Right ventricle myocardium inferior (tissue), 1 donor: ENCODE results near the gene PYGL. TPM values are rescaled to one million over a fixed set of nuclear protein-coding genes. Genes with fewer than 3 reads are reported as not detected.
A peak's percentile ranks its signal among the peaks of the same experiment; 100 is the strongest.
"Not testable (repeated sequence)": the region's sequence is repeated elsewhere in the genome, so short reads cannot be mapped to it uniquely, and the experiment has no call there.

Experiments
- ATAC-seq: fragments of 200-7000 bp; cut with Tn5 transposase; one replicate; pipeline ENCODE4 v1.9.1; 2020; ENCODE audit warnings: mild to moderate bottlenecking, moderate library complexity
- DNase-seq: peaks from one replicate; pipeline ENCODE4 v3.0.0; 2021; ENCODE audit errors: missing footprints
- intact Hi-C: fragments of 100-400 bp; cut with DNase I; formaldehyde crosslinking; loops from one replicate; pipeline ENCODE4 v1.11.0; 2022
- total RNA-seq: library from RNA; stranded (reverse); fragmentation: NEBNext Ultra II Directional; extraction: Animal tissue kit (Norgen Biotek cat#: 25700); gene quantifications from one replicate; pipeline ENCODE4 v1.2.1, GENCODE V29; 2021
- donor health status: DM: no; HTN: yes; CAD: no; lungs with severe emphysema.

The PYGL gene
- total RNA-seq, 1 donor from 2014 or later: 9.8 TPM

DNA sequence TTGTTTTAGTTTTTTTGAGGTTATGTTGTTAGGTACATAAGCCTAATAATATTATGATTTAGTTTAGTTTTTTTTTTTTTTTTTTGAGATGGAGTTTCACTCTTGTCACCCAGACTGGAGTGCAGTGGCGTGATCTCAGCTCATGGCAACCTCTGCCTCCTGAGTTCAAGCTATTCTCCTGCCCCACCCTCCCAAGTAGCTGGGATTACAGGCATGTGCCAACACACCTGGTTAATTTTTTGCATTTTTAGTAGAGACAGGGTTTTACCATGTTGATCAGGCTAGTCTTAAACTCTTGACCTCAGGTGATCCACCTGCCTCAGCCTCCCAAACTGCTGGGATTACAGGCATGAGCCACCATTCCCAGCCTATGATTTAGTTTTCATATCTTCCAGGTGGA lies 47.3 kb downstream of the PYGL start:
- ATAC-seq, intact Hi-C loops, DNase-seq: not testable (repeated sequence)

DNA sequence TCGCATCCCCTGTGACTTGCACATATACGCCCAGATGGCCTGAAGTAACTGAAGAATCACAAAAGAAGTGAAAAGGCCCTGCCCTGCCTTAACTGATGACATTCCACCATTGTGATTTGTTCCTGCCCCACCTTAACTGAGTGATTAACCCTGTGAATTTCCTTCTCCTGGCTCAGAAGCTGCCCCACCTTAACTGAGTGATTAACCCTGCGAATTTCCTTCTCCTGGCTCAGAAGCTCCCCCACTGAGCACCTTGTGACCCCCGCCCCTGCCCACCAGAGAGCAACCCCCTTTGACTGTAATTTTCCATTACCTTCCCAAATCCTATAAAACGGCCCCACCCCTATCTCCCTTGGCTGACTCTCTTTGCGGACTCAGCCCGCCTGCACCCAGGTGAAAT lies 47.9 kb downstream of the PYGL start:
- intact Hi-C loops, ATAC-seq, DNase-seq: not testable (repeated sequence)

DNA sequence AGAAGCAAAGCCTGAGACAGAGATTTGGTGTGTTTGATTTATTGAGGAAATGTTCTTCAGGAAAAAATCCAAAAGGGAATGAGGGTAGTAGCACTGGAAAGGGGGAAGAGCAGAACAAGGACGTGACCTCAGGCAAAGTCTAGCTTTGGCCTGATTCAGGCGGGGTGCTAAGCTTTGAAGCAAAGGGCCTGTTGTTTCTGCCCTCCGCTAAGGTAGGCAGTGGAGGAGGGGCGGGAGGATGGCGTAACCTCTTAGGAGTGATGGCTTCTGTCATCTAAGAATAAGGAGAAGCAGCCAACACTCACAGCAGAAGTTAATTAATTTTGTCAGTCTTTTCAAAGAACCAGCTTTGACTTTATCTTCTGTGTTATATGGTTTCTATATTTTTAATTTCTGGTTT lies 52.0 kb downstream of the PYGL start:
- ATAC-seq (no peak), DNase-seq (no peak)
- intact Hi-C loops: no loop called here

DNA sequence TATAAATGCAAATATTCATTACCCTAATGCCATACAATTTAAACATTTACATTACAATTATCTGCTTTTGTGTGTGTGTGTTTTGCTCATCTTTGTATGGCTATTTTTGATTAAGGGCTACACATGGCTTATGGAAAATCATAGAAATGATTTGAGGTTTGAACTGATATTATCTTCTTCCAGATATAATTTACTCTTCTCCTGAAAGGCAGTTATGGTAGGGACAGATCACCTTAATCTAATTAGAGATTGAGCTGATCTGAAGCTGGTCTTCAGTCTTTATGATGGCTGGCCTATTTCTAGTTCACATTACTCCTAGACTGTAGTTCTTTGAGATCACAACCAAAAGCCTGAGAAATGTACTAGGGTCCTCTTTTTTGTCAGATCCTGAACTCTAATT lies 56.8 kb downstream of the PYGL start:
- ATAC-seq (no peak), DNase-seq (no peak)
- intact Hi-C loops: no loop called here

DNA sequence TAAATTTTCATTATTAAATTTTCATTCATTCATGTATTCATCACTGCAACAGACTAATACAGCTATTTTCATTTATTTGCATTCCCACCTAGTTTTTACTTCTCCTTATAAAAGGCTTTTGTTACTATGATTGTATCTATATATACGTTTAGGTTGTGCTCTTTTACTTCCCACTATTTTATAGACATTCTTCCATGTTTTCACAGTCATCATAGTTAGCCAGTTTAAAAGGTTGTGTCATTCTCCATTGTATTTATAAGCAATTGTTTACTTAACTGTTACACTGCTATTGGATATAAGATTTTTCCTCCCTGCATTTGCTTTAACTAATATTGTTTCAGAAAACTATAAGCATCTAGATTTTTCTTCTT lies 60.5 kb downstream of the PYGL start:
- intact Hi-C loops: no loop called here
- DNase-seq: no peak
- no peak for ATAC-seq

DNA sequence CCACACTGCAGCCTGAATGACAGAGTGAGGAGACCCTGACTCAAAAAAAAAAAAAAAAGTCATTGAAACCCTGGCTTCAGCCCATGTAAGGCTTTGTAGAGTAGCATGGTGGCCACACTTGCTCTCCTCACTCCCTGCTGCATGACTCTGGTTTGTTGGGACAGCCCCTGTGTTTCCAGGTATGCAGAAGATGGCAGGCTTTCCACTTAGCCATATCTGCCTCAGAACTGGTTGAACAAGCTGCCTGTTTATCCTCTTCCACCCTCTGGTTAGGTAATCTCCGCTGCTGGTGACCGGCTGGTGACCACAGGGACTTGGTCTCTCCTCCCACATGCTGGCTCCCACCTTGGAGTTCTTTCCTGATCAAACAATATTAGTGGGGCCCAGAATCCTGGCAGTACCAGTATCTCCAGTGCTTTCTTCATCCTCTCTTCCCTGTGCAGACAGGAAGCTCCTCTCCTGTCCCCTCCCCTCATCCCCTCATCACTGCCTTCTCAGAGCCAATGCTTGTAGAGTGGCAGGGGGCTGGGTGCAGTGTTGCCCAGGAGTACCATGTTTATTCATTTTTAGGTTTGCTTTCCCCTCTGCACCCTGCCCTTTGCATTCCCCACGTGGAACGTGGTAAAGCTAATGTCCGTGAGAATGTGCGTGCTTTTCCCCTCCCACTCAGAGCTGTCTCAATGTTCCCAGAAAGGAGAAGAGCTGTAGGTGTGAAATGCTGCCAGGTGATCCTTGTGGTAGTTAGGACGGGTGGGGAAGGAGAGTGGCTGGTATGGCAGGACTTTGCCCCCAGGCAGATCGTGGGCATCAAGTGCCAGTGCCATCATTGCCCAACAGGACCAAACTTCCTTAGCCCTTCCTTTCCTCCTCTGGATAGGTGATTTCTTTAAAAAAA lies 61.1 kb downstream of the PYGL start:
- intact Hi-C loops: no loop called here
- DNase-seq: no peak
- no peak for ATAC-seq

DNA sequence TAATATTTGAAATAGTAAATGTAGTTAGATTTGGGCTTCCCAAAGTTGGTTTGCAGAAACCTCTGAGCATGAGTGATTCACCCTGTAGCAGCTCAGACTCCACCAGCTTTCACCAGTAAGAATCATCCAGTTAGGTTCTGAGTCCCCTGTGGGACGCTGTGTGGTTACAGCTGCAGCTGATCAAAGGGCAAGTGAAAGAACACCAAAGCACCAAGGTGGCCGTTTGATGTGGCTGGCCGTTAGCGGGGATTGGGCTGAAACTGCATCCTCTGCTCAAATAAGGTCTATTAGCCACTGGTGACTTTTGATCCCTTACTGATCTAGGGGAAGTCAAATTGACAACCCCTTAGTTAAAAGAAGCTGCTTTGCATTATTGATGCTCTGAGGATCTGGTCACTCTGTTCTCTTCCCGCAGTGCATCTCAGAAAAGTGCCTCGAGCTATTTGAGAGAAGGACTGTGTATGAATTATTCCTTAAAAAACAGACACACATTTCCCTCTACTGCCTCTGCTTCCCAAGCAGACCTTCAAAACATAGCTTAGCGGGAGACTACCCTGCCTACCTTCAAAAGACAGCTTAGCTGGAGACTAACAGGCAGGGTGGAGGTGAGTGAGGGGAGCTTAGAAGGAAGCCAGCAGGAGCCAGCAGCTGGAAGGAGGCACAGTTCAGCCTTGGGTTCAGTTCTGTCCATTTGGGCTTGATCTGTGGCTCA lies 68.8 kb downstream of the PYGL start:
- intact Hi-C loops: no loop called here
- ATAC-seq: no peak
- no peak for DNase-seq

DNA sequence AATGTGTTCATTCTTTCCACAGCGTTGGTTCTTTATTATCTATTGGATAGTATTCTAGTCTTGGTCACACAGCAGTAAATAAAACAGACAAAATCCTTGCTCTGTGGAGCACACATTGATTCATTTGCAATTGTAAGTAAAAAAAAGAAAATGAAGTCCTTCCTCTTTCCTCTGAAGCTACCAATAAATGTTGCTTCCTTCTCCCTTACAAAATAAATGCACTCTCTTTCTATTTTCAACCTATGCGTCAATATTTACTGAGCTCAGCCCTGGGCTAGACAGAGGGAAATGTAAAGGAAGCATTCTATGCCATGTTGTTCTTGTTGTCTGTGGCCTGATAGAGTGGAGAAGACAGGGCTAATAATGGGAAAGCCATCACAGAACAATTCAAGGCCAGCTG lies 69.5 kb downstream of the PYGL start:
- intact Hi-C loops: no loop called here
- ATAC-seq: no peak
- DNase-seq: no peak

DNA sequence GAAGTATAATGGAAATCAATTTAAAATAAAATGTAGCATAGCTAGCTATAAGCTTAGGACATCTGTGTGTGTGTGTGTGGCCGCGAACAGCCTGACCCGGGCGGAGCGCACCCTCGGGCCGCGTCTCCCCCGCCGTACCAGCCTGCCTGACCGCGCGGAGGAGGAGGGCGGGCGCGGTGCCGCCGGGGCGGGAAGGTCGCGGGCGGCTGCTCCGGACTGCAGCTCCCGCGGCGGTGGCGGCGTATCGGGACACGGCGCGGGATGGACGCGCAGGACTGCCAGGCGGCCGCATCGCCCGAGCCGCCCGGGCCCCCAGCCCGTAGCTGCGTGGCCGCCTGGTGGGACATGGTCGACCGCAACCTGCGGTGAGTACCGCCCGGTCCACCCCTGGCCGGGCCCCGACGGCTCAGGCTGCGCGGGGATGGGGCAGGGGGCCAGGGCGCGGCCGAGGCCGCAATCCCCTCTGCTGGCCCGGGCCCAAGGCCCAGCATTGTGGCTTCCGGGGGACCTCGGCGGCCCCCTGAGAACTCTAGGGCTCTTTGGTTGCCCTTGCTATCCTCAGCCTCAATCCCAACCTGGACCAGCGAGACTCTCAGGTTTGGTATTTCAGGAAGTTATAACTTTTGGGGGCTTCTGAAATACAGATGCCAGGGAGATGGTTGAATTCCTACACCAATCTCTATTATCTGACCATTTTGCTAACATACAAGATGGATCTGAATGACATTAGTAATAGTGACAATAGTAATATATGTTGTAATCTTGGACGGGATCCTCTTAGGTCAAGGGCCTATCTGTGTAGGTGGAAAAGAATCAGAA lies 72.2 kb downstream of the PYGL start, which contains the start of gene ABHD12B:
Gene ABHD12B (plus strand): TSS at position 140 of the 819 bp plus-strand sequence. CDS start 122 bp downstream, at position 262.
- DNase-seq: no peak
- ATAC-seq: no peak
- intact Hi-C loops: no loop called here

DNA sequence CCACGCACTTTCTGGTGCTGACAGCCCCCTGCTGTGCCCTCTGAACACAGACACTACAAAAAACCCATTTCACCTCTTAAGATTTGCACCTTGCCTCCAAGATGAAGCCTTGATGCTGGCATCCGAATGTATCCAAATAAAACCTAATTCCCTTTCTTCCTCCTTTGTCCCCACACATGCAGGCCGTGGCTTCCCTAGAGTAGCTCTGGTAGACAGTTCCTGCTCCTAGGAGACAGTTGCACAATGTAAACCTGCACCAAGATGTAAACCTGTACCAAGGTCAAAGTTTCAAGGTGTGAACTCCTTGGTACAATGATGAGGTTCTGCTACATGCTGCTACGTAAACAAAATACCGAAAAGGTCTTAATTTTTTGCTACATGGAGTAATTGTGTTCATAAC lies 73.1 kb downstream of the PYGL start:
- intact Hi-C loops: no loop called here
- DNase-seq: no peak
- ATAC-seq: no peak

DNA sequence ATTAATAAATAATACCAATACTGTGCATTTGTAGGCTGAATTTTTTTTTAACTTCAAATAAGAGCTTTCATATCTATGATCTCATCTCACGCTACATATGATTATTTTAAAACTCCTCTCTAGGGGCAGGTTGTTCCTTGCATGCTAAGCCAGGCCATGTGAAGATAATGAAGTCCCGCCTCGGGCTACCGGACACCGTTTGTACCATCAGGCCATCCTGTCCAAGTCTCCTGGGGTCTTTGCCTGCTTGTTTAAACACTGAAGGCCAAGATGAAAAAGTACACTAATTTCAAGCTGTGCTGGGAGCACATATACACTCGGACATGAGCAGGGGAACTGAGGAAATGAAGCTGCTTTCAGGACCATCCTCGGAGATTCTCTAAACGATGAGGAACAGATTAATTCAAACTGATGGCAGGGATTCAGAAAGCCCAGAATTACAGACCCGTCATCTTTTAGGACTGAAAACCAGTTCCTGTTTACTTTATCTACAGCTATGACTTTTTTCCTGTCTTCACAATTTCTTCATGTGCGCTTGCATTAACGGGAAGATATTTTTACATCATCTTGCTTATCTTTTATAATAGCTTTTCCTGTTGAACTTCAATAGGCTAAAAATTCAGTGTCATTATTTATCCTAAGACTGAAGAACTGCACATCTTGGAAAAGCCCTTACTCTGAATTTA lies 78.7 kb downstream of the PYGL start:
- intact Hi-C loops: no loop called here
- ATAC-seq: no peak

DNA sequence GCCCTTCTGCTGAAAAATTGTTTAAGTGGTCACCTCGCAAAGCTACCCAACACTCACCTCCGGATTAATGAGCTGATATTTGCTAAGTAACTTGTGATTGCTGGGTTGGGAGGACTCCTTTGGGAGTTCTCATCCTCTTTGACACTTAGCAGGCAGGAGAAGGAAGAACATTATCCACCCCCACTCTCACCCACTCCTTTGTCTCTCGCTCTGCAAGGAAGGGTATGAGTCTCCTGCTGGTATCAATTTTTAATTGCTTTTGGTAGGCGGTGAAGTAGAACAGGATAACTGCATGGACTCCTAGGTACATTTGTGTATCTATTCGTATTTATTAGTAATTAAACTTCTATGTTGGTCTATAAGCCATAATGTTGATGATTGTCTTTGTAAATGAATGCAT lies 79.3 kb downstream of the PYGL start:
- no peak for ATAC-seq
- no peak for DNase-seq
- intact Hi-C loops: loop anchor here (5.0 kb wide), 1 partner anchor 73 kb away; no protein-coding TSS in a partner anchor

More for the DNA sequence above, 78.7 kb downstream of the PYGL start:
- DNase-seq: no peak

DNA sequence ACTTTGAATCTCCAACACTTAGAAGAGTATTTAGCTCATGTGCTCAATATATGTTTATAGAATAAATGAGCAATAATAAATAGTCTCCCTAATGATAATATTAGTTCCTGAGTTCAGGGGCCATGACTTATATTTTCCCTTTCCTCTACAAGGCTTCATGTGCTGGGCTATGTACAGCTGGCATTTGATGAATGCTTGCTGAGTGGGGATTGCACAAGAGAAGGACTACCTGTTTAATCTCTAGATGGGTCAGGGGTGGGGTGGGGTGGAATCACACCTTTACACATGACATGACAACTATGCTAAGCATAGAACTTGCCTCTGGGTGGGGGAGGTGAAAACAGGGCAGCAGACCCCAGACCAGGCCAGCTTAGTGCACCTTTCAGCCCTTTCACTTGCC lies 80.0 kb downstream of the PYGL start:
- DNase-seq (no peak), ATAC-seq (no peak)
- intact Hi-C loops: loop anchor here (5.0 kb wide), 1 partner anchor 72 kb away; no protein-coding TSS in a partner anchor

DNA sequence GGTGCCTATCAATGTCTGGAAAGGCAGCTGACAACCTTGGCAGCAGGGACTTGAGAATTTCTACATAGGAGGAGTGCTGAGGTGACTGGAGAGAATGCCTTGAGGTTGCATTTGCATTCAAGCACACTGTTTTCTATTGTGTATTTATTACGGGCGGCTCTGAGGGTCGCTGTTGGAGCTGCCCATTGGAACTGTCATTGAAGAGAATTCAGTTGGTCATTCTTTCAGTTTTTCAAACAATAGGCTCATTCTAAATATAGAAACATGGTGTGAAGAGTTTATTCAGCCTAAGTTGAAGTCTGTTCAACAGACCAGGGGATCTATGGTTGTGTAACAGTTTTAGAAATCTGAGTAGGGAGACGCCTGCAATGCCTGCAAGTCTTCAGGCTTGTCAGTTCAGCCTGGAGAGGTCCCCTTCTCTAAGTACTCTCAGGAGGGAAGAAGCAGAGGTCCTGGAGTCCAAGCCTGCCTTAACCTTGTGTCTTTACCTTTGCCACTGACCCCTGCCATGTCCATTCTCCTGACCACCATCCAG lies 82.2 kb downstream of the PYGL start:
- ATAC-seq (no peak), DNase-seq (no peak)
- intact Hi-C loops: loop anchor here (2.0 to 5.0 kb wide), 2 partner anchors 70 to 263 kb away; no protein-coding TSS in a partner anchor

DNA sequence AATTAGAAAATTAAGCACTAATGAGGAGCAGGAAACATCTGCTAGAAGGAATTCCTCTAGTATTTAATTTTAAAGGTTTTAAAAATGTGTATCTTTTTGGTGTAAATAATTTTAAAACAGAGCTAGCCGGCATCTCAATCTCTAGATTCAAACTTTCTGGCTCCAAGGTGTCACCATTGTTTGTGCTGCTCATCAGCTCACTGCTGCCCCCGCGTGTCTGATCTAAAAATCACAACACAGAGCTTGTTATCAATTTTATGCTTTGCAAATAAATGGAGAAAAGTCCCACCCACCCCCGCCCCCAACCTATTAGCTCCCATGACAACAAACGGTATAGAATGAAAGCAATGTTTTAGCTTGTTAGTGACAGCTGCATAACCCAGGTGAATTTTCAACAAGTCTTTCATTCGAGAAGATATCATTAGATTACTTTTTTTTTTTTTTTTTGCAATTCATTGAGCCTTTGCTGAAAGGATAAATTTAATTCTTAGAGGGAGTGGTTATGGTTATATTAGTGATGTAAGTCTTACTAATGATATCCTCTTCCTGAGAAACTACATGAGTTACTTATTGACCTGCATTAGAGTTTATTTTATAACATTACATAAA lies 83.7 kb downstream of the PYGL start:
- intact Hi-C loops: loop anchor here (1.0 to 5.0 kb wide), 2 partner anchors 29 to 68 kb away; partner anchors contain the start of gene NIN
- DNase-seq (peak; percentile 89), ATAC-seq (peak; percentile 70)

DNA sequence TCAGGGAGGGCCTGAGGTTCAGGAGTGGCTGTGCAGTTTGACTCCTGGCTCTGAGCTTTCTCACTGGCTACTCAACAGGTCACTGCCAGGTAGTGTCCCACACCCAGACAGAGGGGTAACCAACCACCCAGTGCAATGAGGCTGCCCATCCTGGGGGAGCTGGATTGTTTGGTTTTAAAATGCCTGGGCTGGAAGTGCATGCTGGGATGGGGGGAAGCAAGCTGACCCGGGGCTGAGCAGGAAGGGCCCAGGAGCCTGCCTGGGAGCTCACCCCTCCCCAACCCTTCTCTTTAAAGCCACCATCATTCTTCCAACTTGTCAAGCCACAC lies 85.0 kb downstream of the PYGL start:
- ATAC-seq (no peak), DNase-seq (no peak)
- intact Hi-C loops: no loop called here

DNA sequence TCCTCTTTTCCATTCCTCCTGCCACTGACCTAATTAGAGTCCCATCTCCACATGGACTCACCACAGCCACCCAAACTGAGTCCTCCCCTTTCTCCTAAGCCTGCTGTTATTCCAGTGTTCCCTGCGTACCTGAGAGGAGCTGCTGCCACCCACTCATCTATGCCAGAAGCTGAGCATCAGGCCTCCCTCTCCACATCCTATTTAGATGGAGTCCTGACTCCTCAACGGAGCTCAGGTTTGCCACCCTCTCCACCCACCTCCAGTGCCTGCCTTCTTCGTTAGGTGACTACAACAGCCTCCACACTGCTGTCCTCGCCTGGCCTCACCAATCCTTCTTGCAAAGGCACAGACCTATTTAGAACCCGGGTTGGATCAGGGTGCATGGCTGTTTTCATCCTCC lies 87.6 kb downstream of the PYGL start:
- intact Hi-C loops: no loop called here
- ATAC-seq (no peak), DNase-seq (no peak)

DNA sequence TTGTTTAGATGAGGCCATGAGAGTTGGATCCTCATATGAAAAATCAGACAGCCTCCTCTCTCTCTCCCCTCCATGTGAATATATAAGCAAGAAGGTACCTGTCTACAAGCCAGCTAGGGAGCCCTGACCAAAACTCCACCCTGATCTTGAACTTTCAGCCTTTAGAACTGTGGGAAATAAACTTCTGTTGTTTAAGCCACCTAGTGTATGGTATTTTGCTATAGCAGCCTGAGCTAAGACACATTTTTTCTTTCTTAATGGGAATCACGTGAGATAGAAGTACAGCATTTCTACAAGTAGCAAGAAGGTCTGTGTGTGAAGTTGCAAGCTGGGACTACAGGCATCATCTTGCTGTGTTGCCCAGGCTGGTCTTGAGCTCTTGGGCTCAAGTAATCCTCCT lies 88.7 kb downstream of the PYGL start:
- intact Hi-C loops: no loop called here
- no peak for ATAC-seq
- no peak for DNase-seq
